SH-SY5Y (cell line): ENCODE measurements around the gene PZP.

Source experiments
- GATA2 ChIP-seq: IDR thresholded peaks from 2 replicates; pipeline ENCODE4 v1.6.1; 2011; ENCODE audit warnings: mild to moderate bottlenecking, low read depth, low read length
- GATA3 ChIP-seq: IDR thresholded peaks from 2 replicates; pipeline ENCODE4 v1.6.1; 2011; ENCODE audit warnings: low read depth, mild to moderate bottlenecking, low read length, moderate library complexity

DNA sequence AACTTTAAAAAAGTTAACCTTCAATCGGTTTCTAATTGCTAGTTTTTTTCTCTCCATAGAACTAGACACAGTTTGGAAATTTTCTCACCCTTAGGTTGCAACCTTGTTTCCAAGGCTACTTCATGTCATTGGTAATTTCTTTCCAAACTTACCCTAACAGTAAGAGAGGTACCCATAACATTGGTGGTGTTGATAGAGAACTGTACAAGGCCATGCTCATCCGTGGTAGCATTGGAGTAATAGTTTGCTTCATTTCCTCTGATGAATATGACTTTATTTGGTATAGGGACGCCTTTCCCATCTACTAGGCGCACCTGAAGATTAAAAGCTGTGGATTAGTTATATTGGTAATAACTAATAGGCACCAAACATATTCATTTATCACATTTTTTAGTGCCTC lies 104.1 kb downstream of the PZP start:
- TF ChIP-seq GATA2 (no peak), GATA3 (no peak)
